ENCODE measurements around the gene RAET1E. TPM values are rescaled to one million over a fixed set of nuclear protein-coding genes. Genes with fewer than 3 reads are reported as not detected.
A peak's percentile ranks its signal among the peaks of the same experiment; 100 is the strongest.
"Not testable (repeated sequence)": the region's sequence is repeated elsewhere in the genome, so short reads cannot be mapped to it uniquely, and the experiment has no call there.

RAET1E gene
- total and polyA plus RNA-seq, 2 experiments from 2014 or later: 8.1 to 10.4 TPM

- no peaks in the 10 kb centered on the region for H3K79me2 ChIP-seq (ENCODE audit: insufficient read depth)
- no peak overlapping the region for H3K4me3 ChIP-seq
- H3K4me1 ChIP-seq (ENCODE audit: insufficient read depth): no peaks in the 10 kb centered on the region
- H3K9me3 ChIP-seq (ENCODE audit: low read depth): no peaks in the 10 kb centered on the region
- 81 to 84% methylated on average over 10 of the region's 10 CpGs for WGBS, 2 experiments (ENCODE audit: low coverage in 1 of 2, low lambda C conversion rate in 2 of 2, missing lambda C conversion rate in 2 of 2)
- DNase-seq: no peak
- no peaks in the 10 kb centered on the region for H3K36me3 ChIP-seq (ENCODE audit: low read depth)
- no peaks in the 10 kb centered on the region for H3K27me3 ChIP-seq (replicated peaks; ENCODE audit: insufficient read depth)
- no peaks in the 10 kb centered on the region for H3K9me2 ChIP-seq (ENCODE audit: insufficient read depth)
- in situ Hi-C loops (cut with MboI): no loop called here
- no peak overlapping the region for H3K27ac ChIP-seq
- TF ChIP-seq EZH2 (IDR thresholded peaks at IDR 0.05; ENCODE audit: insufficient read depth, poor library complexity, severe bottlenecking) (no peak), EZH2phosphoT487 (IDR thresholded peaks at IDR 0.05; ENCODE audit: insufficient read depth, low read depth) (no peak)
- no peak overlapping the region for H2AFZ ChIP-seq
- H3K9ac ChIP-seq: no peak overlapping the region
- H4K20me1 ChIP-seq (ENCODE audit: insufficient read depth): no peaks in the 10 kb centered on the region
- no peaks in the 10 kb centered on the region for H3F3A ChIP-seq (ENCODE audit: insufficient read depth)
- no peak overlapping the region for H3K4me2 ChIP-seq (ENCODE audit: unreplicated experiment)
Measured at GRCh38 chr6:149915970-149916865, 18.3 kb upstream of the RAET1E start.

DNA sequence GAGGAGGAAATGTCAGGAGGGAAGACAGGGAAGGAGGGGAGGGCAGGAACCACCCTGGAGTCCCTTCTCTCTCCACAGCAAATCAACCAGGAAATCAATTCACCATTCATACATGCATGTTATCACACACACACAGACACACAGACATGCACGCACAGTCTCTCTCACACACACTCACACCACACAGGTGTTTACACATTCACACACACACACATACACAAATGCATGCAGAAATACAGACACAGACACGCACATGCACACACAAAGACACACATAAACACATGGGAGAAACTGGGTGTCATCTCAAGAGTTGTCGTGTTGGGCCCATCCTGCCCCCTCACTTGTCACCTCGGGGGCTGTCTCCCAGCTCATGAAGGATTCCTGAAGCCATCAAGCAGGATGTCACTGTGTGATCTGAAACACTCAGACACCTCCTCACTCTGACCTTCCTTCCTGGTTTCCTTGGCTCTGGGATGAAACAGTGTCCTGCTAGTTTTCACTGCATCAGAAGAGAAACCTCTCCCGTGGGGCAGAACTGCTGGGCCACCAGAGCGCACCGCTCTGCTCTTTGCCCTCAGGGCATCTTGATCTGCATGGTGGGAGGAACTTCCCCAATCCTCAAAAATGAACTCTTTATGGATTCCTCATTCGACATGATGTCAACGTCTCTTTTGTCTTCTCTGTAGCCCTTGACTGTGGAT lies 15.8 kb upstream of the RAET1E start:
- in situ Hi-C loops (cut with MboI): no loop called here
- H3K4me1 ChIP-seq (ENCODE audit: insufficient read depth): no peaks in the 10 kb centered on the region
- 69 to 70% methylated on average over 9 of the region's 9 CpGs for WGBS, 2 experiments (ENCODE audit: low coverage in 1 of 2, low lambda C conversion rate in 2 of 2, missing lambda C conversion rate in 2 of 2)
- H3K4me3 ChIP-seq: no peak overlapping the region
- DNase-seq: no peak
- H3K27ac ChIP-seq: no peak overlapping the region
- no peaks in the 10 kb centered on the region for H3K9me2 ChIP-seq (ENCODE audit: insufficient read depth)
- no peaks in the 10 kb centered on the region for H3K79me2 ChIP-seq (ENCODE audit: insufficient read depth)
- no peak overlapping the region for H2AFZ ChIP-seq
- H3K4me2 ChIP-seq (ENCODE audit: unreplicated experiment): no peak overlapping the region
- H3K36me3 ChIP-seq (ENCODE audit: low read depth): no peaks in the 10 kb centered on the region
- no peaks in the 10 kb centered on the region for H4K20me1 ChIP-seq (ENCODE audit: insufficient read depth)
- H3K9ac ChIP-seq: no peak overlapping the region
- no peaks in the 10 kb centered on the region for H3F3A ChIP-seq (ENCODE audit: insufficient read depth)
- TF ChIP-seq EZH2phosphoT487 (IDR thresholded peaks at IDR 0.05; ENCODE audit: insufficient read depth, low read depth): no peak
- no peak for TF ChIP-seq EZH2 (IDR thresholded peaks at IDR 0.05; ENCODE audit: insufficient read depth, poor library complexity, severe bottlenecking)
- H3K9me3 ChIP-seq (ENCODE audit: low read depth): no peaks in the 10 kb centered on the region
- no peaks in the 10 kb centered on the region for H3K27me3 ChIP-seq (replicated peaks; ENCODE audit: insufficient read depth)

- 81 to 89% methylated on average over 2 of the region's 2 CpGs for WGBS, 2 experiments (ENCODE audit: low coverage in 1 of 2, low lambda C conversion rate in 2 of 2, missing lambda C conversion rate in 2 of 2)
- H3F3A ChIP-seq (ENCODE audit: insufficient read depth): no peaks in the 10 kb centered on the region
- TF ChIP-seq EZH2phosphoT487 (IDR thresholded peaks at IDR 0.05; ENCODE audit: insufficient read depth, low read depth) (no peak), EZH2 (IDR thresholded peaks at IDR 0.05; ENCODE audit: insufficient read depth, poor library complexity, severe bottlenecking) (no peak)
- no peak overlapping the region for H3K27ac ChIP-seq
- no peaks in the 10 kb centered on the region for H3K9me3 ChIP-seq (ENCODE audit: low read depth)
- no peaks in the 10 kb centered on the region for H3K4me1 ChIP-seq (ENCODE audit: insufficient read depth)
- H3K9me2 ChIP-seq (ENCODE audit: insufficient read depth): no peaks in the 10 kb centered on the region
- H4K20me1 ChIP-seq (ENCODE audit: insufficient read depth): no peaks in the 10 kb centered on the region
- no peaks in the 10 kb centered on the region for H3K79me2 ChIP-seq (ENCODE audit: insufficient read depth)
- in situ Hi-C loops (cut with MboI): no loop called here
- no peak overlapping the region for H3K4me3 ChIP-seq
- no peaks in the 10 kb centered on the region for H3K27me3 ChIP-seq (replicated peaks; ENCODE audit: insufficient read depth)
- no peak overlapping the region for H3K4me2 ChIP-seq (ENCODE audit: unreplicated experiment)
- H3K36me3 ChIP-seq (ENCODE audit: low read depth): no peaks in the 10 kb centered on the region
- DNase-seq: peak; percentile 28
- H2AFZ ChIP-seq: no peak overlapping the region
- no peak overlapping the region for H3K9ac ChIP-seq
Measured at GRCh38 chr6:149913085-149913484, 15.2 kb upstream of the RAET1E start.

GRCh38 chr6:149912680-149913079 lies 14.8 kb upstream of the RAET1E start:
- H4K20me1 ChIP-seq (ENCODE audit: insufficient read depth); H3K36me3 ChIP-seq (ENCODE audit: low read depth); H3K9me3 ChIP-seq (ENCODE audit: low read depth); H3K4me3 ChIP-seq; H3K27ac ChIP-seq; H3F3A ChIP-seq (ENCODE audit: insufficient read depth); H3K4me1 ChIP-seq (ENCODE audit: insufficient read depth); H3K9me2 ChIP-seq (ENCODE audit: insufficient read depth); H2AFZ ChIP-seq; H3K4me2 ChIP-seq (ENCODE audit: unreplicated experiment); H3K9ac ChIP-seq; DNase-seq; in situ Hi-C loops (cut with MboI); H3K79me2 ChIP-seq (ENCODE audit: insufficient read depth); H3K27me3 ChIP-seq (replicated peaks; ENCODE audit: insufficient read depth): not testable (repeated sequence)
- WGBS, 2 experiments (ENCODE audit: low coverage in 1 of 2, low lambda C conversion rate in 2 of 2, missing lambda C conversion rate in 2 of 2): 63 to 65% methylated on average over 3 of the region's 3 CpGs
